Loucy (cell line): ENCODE data around the gene IL6R.
A peak's percentile ranks its signal among the peaks of the same experiment; 100 is the strongest.

Experiments used
- H2AFZ ChIP-seq: fragments of 200-600 bp; sonication (generic); 2 replicates; pipeline ENCODE4 v1.6.0; 2016; ENCODE audit warnings: antibody characterized with exemption, mild to moderate bottlenecking, low read length, moderate library complexity
- H3F3A ChIP-seq: fragments of 200-600 bp; 2 replicates; pipeline ENCODE4 v1.6.0; 2016; ENCODE audit warnings: antibody characterized with exemption, low read depth, mild to moderate bottlenecking
- H3K27me3 ChIP-seq: fragments of 200-600 bp; sonication (generic); 2 replicates; pipeline ENCODE4 v1.6.1; 2014; ENCODE audit warnings: low read length, mild to moderate bottlenecking; ENCODE audit not compliant: insufficient read depth, poor library complexity, severe bottlenecking
- H3K36me3 ChIP-seq: fragments of 200-600 bp; sonication (generic); 2 replicates; pipeline ENCODE4 v1.6.1; 2016; ENCODE audit warnings: low read length; ENCODE audit not compliant: insufficient read depth
- H3K4me1 ChIP-seq: fragments of 200-600 bp; sonication (generic); 2 replicates; pipeline ENCODE4 v1.5.1; 2014; ENCODE audit warnings: low read length, mild to moderate bottlenecking; ENCODE audit not compliant: insufficient read depth, poor library complexity, severe bottlenecking
- H3K4me2 ChIP-seq: fragments of 200-600 bp; sonication (generic); 2 replicates; pipeline ENCODE4 v1.6.0; 2014; ENCODE audit warnings: antibody characterized with exemption, low read length, low read depth, mild to moderate bottlenecking; ENCODE audit not compliant: poor library complexity, severe bottlenecking
- H3K4me3 ChIP-seq: fragments of 200-600 bp; sonication (generic); 2 replicates; pipeline ENCODE4 v1.5.1; 2014; ENCODE audit warnings: low read length, mild to moderate bottlenecking, mixed read lengths; ENCODE audit not compliant: poor library complexity, severe bottlenecking
- H3K79me2 ChIP-seq: fragments of 200-600 bp; sonication (generic); 2 replicates; pipeline ENCODE4 v1.6.1; 2014; ENCODE audit warnings: low read length; ENCODE audit not compliant: insufficient read depth
- H3K9ac ChIP-seq: fragments of 200-600 bp; sonication (generic); 2 replicates; pipeline ENCODE4 v1.6.0; 2014; ENCODE audit warnings: mild to moderate bottlenecking, low read depth, low read length, moderate library complexity; ENCODE audit not compliant: poor library complexity, severe bottlenecking
- H3K9me2 ChIP-seq: fragments of 200-600 bp; sonication (generic); replicated peaks from 2 replicates; pipeline ENCODE4 v1.6.1; 2016; ENCODE audit warnings: low read depth, low read length, mixed read lengths
- H3K9me3 ChIP-seq: fragments of 200-600 bp; sonication (generic); 2 replicates; pipeline ENCODE4 v1.6.1; 2014; ENCODE audit warnings: mild to moderate bottlenecking, antibody characterized with exemption, low read length, low read depth; ENCODE audit not compliant: insufficient read depth
- H4K20me1 ChIP-seq: fragments of 200-600 bp; sonication (generic); 2 replicates; pipeline ENCODE4 v1.6.0; 2014; ENCODE audit warnings: antibody characterized with exemption, low read length, mild to moderate bottlenecking; ENCODE audit not compliant: insufficient read depth, poor library complexity, severe bottlenecking
- EZH2phosphoT487 ChIP-seq: fragments of 200-600 bp; IDR thresholded peaks from 2 replicates; pipeline ENCODE4 v1.6.1; 2018; ENCODE audit warnings: antibody characterized with exemption, mild to moderate bottlenecking, moderate library complexity, borderline replicate concordance
- TF ChIP-seq, protein P1 (sequence below): fragments of 200-600 bp; sonication (generic); conservative IDR thresholded peaks from 2 replicates; pipeline ENCODE4 v1.5.1; 2014; ENCODE audit warnings: mild to moderate bottlenecking, antibody characterized with exemption, low read length

The IL6R gene

DNA sequence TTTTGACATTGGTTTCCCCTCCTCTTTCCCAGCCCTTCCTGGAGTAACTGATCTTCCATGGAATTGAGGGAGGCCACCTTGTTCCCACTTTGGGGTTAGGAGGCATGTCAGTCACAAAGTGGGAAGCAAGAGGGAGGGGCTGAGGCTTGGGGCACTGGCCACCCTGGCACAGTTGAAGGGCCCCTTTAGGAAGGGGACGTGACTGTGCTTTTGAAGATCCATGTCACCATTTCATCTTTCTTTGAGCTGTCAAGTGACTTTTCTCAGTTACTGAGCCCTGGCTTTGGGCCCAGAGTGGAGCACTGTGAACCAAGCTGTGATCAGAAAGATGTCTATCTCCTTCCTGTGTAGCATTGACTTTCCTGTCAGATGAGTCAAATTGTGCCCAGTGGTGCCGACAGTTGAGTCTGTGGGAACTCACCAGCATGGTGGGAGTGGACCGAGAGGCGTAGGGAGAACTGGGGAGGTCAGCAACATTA, 58.4 kb downstream of the IL6R start:
- Histone ChIP-seq H3F3A (peaks cover 5% of the 10 kb centered on the region), H4K20me1 (no peaks in the 10 kb centered on the region), H3K9ac (peak overlapping the region; percentile 51), H3K9me3 (no peaks in the 10 kb centered on the region), H3K36me3 (no peaks in the 10 kb centered on the region), H3K27me3 (no peaks in the 10 kb centered on the region), H3K4me2 (peak overlapping the region; percentile 80), H3K9me2 (no peaks in the 10 kb centered on the region), H3K79me2 (no peaks in the 10 kb centered on the region), H3K4me1 (peaks cover 41% of the 10 kb centered on the region), H3K4me3 (peak overlapping the region; percentile 59), H2AFZ (peak overlapping the region; percentile 22; the same call in 1 of the 2 replicates)
- TF ChIP-seq EZH2phosphoT487 = no peak
- TF ChIP-seq, protein P1, sequence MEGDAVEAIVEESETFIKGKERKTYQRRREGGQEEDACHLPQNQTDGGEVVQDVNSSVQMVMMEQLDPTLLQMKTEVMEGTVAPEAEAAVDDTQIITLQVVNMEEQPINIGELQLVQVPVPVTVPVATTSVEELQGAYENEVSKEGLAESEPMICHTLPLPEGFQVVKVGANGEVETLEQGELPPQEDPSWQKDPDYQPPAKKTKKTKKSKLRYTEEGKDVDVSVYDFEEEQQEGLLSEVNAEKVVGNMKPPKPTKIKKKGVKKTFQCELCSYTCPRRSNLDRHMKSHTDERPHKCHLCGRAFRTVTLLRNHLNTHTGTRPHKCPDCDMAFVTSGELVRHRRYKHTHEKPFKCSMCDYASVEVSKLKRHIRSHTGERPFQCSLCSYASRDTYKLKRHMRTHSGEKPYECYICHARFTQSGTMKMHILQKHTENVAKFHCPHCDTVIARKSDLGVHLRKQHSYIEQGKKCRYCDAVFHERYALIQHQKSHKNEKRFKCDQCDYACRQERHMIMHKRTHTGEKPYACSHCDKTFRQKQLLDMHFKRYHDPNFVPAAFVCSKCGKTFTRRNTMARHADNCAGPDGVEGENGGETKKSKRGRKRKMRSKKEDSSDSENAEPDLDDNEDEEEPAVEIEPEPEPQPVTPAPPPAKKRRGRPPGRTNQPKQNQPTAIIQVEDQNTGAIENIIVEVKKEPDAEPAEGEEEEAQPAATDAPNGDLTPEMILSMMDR = no peak

DNA sequence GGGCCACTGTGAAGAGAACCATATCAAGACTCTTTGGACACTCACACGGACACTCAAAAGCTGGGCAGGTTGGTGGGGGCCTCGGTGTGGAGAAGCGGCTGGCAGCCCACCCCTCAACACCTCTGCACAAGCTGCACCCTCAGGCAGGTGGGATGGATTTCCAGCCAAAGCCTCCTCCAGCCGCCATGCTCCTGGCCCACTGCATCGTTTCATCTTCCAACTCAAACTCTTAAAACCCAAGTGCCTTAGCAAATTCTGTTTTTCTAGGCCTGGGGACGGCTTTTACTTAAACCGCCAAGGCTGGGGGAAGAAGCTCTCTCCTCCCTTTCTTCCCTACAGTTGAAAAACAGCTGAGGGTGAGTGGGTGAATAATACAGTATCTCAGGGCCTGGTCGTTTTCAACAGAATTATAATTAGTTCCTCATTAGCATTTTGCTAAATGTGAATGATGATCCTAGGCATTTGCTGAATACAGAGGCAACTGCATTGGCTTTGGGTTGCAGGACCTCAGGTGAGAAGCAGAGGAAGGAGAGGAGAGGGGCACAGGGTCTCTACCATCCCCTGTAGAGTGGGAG, 60.6 kb downstream of the IL6R start:
- Histone ChIP-seq H3K9me2 (no peaks in the 10 kb centered on the region), H3K4me1 (peaks cover 41% of the 10 kb centered on the region), H3F3A (peaks cover 5% of the 10 kb centered on the region), H3K27me3 (no peaks in the 10 kb centered on the region), H3K4me2 (no peak overlapping the region), H3K36me3 (no peaks in the 10 kb centered on the region), H3K79me2 (no peaks in the 10 kb centered on the region), H3K9me3 (no peaks in the 10 kb centered on the region), H3K4me3 (no peak overlapping the region), H2AFZ (peak overlapping the region; percentile 76; the same call in 1 of the 2 replicates), H3K9ac (no peak overlapping the region), H4K20me1 (no peaks in the 10 kb centered on the region)
- TF ChIP-seq, protein P1 = no peak
- TF ChIP-seq EZH2phosphoT487 = no peak

DNA sequence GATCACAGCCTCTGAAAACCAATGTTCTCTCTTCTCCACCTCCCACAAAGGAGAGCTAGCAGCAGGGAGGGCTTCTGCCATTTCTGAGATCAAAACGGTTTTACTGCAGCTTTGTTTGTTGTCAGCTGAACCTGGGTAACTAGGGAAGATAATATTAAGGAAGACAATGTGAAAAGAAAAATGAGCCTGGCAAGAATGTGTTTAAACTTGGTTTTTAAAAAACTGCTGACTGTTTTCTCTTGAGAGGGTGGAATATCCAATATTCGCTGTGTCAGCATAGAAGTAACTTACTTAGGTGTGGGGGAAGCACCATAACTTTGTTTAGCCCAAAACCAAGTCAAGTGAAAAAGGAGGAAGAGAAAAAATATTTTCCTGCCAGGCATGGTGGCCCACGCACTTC, 61.1 kb downstream of the IL6R start:
- Histone ChIP-seq H3K9ac (no peak overlapping the region), H3K9me3 (no peaks in the 10 kb centered on the region), H3K9me2 (no peaks in the 10 kb centered on the region), H3K4me3 (no peak overlapping the region), H3K27me3 (no peaks in the 10 kb centered on the region), H3K4me1 (peaks cover 41% of the 10 kb centered on the region), H3K4me2 (no peak overlapping the region), H2AFZ (peak overlapping the region; percentile 76; the same call in 1 of the 2 replicates), H4K20me1 (no peaks in the 10 kb centered on the region), H3K79me2 (no peaks in the 10 kb centered on the region), H3F3A (peaks cover 5% of the 10 kb centered on the region), H3K36me3 (no peaks in the 10 kb centered on the region)
- TF ChIP-seq, protein P1 = no peak
- no peak for TF ChIP-seq EZH2phosphoT487
